GM12878 (cell line): ENCODE results near the gene SLFN13. TPM values are rescaled to one million over a fixed set of nuclear protein-coding genes. Genes with fewer than 3 reads are reported as not detected.

Experiments
- ATAC-seq: fragments of 200-7000 bp; cut with Tn5 transposase; 3 replicates; pipeline ENCODE4 v1.9.1; 2020; ENCODE audit warnings: mild to moderate bottlenecking, moderate library complexity
- BruUV-seq: library from RNA; stranded (reverse); fragments of 400-500 nt; replicated peaks from 2 replicates; lab custom pipeline; 2021; lab: Mats Ljungman, UMichigan
- CTCF ChIA-PET: fragments of 300-600 bp; sonication (Branson Sonifier 250); formaldehyde crosslinking; extraction: SDS; loops from one replicate; lab custom pipeline; 2021; ENCODE audit warnings: inconsistent platforms; lab: Yijun Ruan, JAX
- POLR2A ChIA-PET: fragments of 350-600 bp; formaldehyde crosslinking; extraction: SDS; loops from one replicate; lab custom pipeline; 2021; ENCODE audit warnings: inconsistent platforms; lab: Charles Lee
- RAD21 ChIA-PET: fragments of 300-600 bp; sonication (Branson Sonifier 250); formaldehyde crosslinking; loops from one replicate; lab custom pipeline; 2023; ENCODE audit warnings: antibody characterized with exemption; ENCODE audit not compliant: unreplicated experiment; lab: Charles Lee
- SMC1A ChIA-PET: fragments of 300-600 bp; sonication (Branson Sonifier 250); formaldehyde crosslinking; loops from one replicate; lab custom pipeline; 2023; ENCODE audit not compliant: unreplicated experiment, uncharacterized antibody; lab: Charles Lee
- DNase-seq: peaks from one replicate; pipeline ENCODE4 v3.0.0-alpha.2; 2011; ENCODE audit warnings: low read depth, low spot score
- FAIRE-seq: peaks from 3 replicates; lab custom pipeline; 2011; peaks lifted over from hg19 to GRCh38; lab: Jason Lieb, UNC
- H2AFZ ChIP-seq: 2 replicates; pipeline ENCODE4 v1.6.0; 2011; ENCODE audit warnings: low read depth, low read length, control low read depth; ENCODE audit not compliant: control insufficient read depth
- H3K27ac ChIP-seq: 2 replicates; pipeline ENCODE4 v1.5.1; 2011; ENCODE audit warnings: control low read depth; ENCODE audit not compliant: control insufficient read depth, insufficient read depth
- H3K27me3 ChIP-seq, 2 experiments: replicated peaks in 1 of 2; 2 replicates each; pipeline versions ENCODE4 v1.6.0 to v1.6.1; 2011; ENCODE audit warnings: low read length in 1 of 2; ENCODE audit not compliant: control insufficient read depth in 2 of 2, insufficient read depth in 2 of 2
- H3K36me3 ChIP-seq, 2 experiments: 2 replicates each; pipeline ENCODE4 v1.5.1; 2011; ENCODE audit warnings: low read length in 1 of 2; ENCODE audit not compliant: control insufficient read depth in 2 of 2, insufficient read depth in 2 of 2
- H3K4me1 ChIP-seq: 2 replicates; pipeline ENCODE4 v1.6.1; 2011; ENCODE audit warnings: mild to moderate bottlenecking, low read length, moderate library complexity, mixed read lengths; ENCODE audit not compliant: control insufficient read depth, insufficient read depth
- H3K4me2 ChIP-seq: 2 replicates; pipeline ENCODE4 v1.6.0; 2011; ENCODE audit warnings: control low read depth; ENCODE audit not compliant: control insufficient read depth, insufficient read depth
- H3K4me3 ChIP-seq: fragments of 200-600 bp; sonication (generic); 2 replicates; pipeline ENCODE4 v1.5.1; 2016
- H3K79me2 ChIP-seq: 2 replicates; pipeline ENCODE4 v1.6.0; 2011; ENCODE audit warnings: low read length; ENCODE audit not compliant: control insufficient read depth, insufficient read depth
- H3K9ac ChIP-seq: 2 replicates; pipeline ENCODE4 v1.8.0; 2011; ENCODE audit warnings: low read length, control low read depth, mixed read lengths; ENCODE audit not compliant: control insufficient read depth, insufficient read depth
- H3K9me3 ChIP-seq: replicated peaks from 3 replicates; pipeline ENCODE4 v1.5.1; 2011; ENCODE audit warnings: mild to moderate bottlenecking, low read length; ENCODE audit not compliant: control insufficient read depth, insufficient read depth
- H4K20me1 ChIP-seq: 2 replicates; pipeline ENCODE4 v1.6.0; 2011; ENCODE audit not compliant: control insufficient read depth, insufficient read depth
- ESRRA ChIP-seq: IDR thresholded peaks from 2 replicates; pipeline ENCODE4 v1.6.1; 2012; ENCODE audit warnings: mild to moderate bottlenecking, low read length, improper control_type of control experiment
- HDAC2 ChIP-seq: fragments of 200-600 bp; sonication (generic); IDR thresholded peaks from 2 replicates; pipeline ENCODE4 v1.6.1; 2017
- KAT2A ChIP-seq: conservative IDR thresholded peaks from 2 replicates; pipeline ENCODE4 v1.6.1; 2011; ENCODE audit warnings: low read depth, low read length; ENCODE audit not compliant: control insufficient read depth
- MEF2B ChIP-seq: fragments of 450-650 bp; IDR thresholded peaks from 2 replicates; pipeline ENCODE4 v1.6.1; 2018; ENCODE audit warnings: mild to moderate bottlenecking, moderate library complexity; ENCODE audit not compliant: partially characterized antibody, poor library complexity, severe bottlenecking
- MXI1 ChIP-seq: fragments of 150-350 bp; IDR thresholded peaks from 2 replicates; pipeline ENCODE4 v1.6.1; 2011; ENCODE audit warnings: low read depth, mild to moderate bottlenecking, inconsistent platforms, low read length, improper control_type of control experiment
- NBN ChIP-seq: fragments of 450-650 bp; IDR thresholded peaks from 2 replicates; pipeline ENCODE4 v1.6.1; 2016
- PAX5 ChIP-seq: IDR thresholded peaks from 2 replicates; pipeline ENCODE4 v1.6.1; 2011; ENCODE audit warnings: low read depth, low read length, borderline replicate concordance
- POLR2AphosphoS2 ChIP-seq: IDR thresholded peaks from 2 replicates; pipeline ENCODE4 v1.6.1; 2011; ENCODE audit warnings: low read depth, mild to moderate bottlenecking, low read length, improper control_type of control experiment, moderate library complexity
- RBBP5 ChIP-seq: fragments of 200-600 bp; sonication (generic); conservative IDR thresholded peaks from 2 replicates; pipeline ENCODE4 v1.6.1; 2016
- SIN3A ChIP-seq: IDR thresholded peaks from 2 replicates; pipeline ENCODE4 v1.6.1; 2012; ENCODE audit warnings: low read depth, low read length, improper control_type of control experiment
- STAT1 ChIP-seq: fragments of 450-650 bp; conservative IDR thresholded peaks from 2 replicates; pipeline ENCODE4 v1.6.1; 2014; ENCODE audit warnings: antibody characterized with exemption, mild to moderate bottlenecking
- ZNF384 ChIP-seq: IDR thresholded peaks from 2 replicates; pipeline ENCODE4 v1.6.1; 2012; ENCODE audit warnings: low read depth, mild to moderate bottlenecking, low read length, improper control_type of control experiment, borderline replicate concordance
- ZZZ3 ChIP-seq: IDR thresholded peaks from 2 replicates; pipeline ENCODE4 v1.6.1; 2011; ENCODE audit warnings: low read depth; ENCODE audit not compliant: control insufficient read depth, insufficient read length
- WGBS: methylation state at CpG from one replicate; pipeline ENCODE4 v1.1.6; 2016; ENCODE audit warnings: low lambda C conversion rate; ENCODE audit not compliant: insufficient replicate concordance, insufficient coverage; ENCODE audit errors: missing lambda C conversion rate; 5-methylcytosine and 5-hydroxymethylcytosine counted together
- in situ Hi-C: fragments of 300-500 bp; cut with MboI; formaldehyde crosslinking; loops from 9 replicates; pipeline ENCODE4 v1.14.3; 2018; ENCODE audit warnings: mixed read lengths
- intact Hi-C: fragments of 100-400 bp; cut with micrococcal nuclease; formaldehyde crosslinking; loops from one replicate; pipeline ENCODE4 v1.14.2; 2022; ENCODE audit not compliant: unreplicated experiment
- polyA plus RNA-seq, 11 experiments: library from polyadenylated mRNA; depleted of rRNA in 4 of 11; unstranded in 6 of 11; stranded (reverse) in 5 of 11; fragments of >200 nt; fragmentation: Nextera tagmentation in 4 of 11; fragmentation: Illumina TruSeq in 1 of 11; extraction: Ambion mirVana in 4 of 11; extraction: Trizol in 1 of 11; gene quantifications; 1 replicate in 1 of 11; 2 replicates in 10 of 11; pipeline versions ENCODE4 v1.2.1 to v1.2.3, GENCODE V29; 2011 to 2016; ENCODE audit warnings: inconsistent platforms in 2 of 11, missing spikeins in 2 of 11, low read depth in 1 of 11
- total RNA-seq, 4 experiments: library from RNA; depleted of rRNA in 3 of 4; stranded (reverse); fragments of >200 nt in 3 of 4; fragmentation: Illumina TruSeq in 1 of 4; extraction: Trizol in 1 of 4; gene quantifications; 2 replicates each; pipeline versions ENCODE4 v1.2.1 to v1.2.3, GENCODE V29; 2013 to 2021
- TF ChIP-seq, protein P1 (sequence below): IDR thresholded peaks from 2 replicates; pipeline ENCODE4 v1.6.1; 2012; ENCODE audit warnings: low read depth, low read length, improper control_type of control experiment
- TF ChIP-seq, protein P2 (sequence below): fragments of 450-650 bp; conservative IDR thresholded peaks from 2 replicates; pipeline ENCODE4 v1.6.1; 2017; ENCODE audit warnings: mild to moderate bottlenecking, moderate library complexity
- TF ChIP-seq, protein P3 (sequence below): fragments of 450-650 bp; formaldehyde crosslinking; IDR thresholded peaks from 2 replicates; pipeline ENCODE4 v1.5.0; 2022; ENCODE audit warnings: mild to moderate bottlenecking, missing genetic modification characterization

SLFN13 gene
- total and polyA plus RNA-seq, 10 of the 15 experiments (the other 5 are each of a cell fraction or from before 2014, with no cell fraction given), result 12.4 to 82.4 (median 61.9) TPM

DNA sequence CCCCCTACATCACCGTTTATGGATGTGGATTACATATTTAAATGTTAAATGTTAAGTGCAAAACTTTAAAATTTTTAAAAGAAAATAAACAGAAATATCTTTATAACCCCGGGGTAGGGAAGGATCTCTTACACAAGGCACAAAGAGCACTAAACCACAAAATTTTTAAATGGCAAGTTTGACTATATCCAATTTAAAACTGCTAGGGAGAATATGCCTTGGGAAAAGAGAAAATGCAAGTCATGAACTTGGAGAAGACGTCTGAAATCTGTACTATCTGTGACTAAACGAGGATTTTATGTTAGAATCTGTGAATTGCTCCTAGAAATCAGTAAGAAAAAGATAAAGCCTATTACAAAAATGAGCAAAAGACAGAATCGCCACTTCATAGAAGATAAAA lies 28.7 kb upstream of the SLFN13 start:
- H3K27ac ChIP-seq, result no peak overlapping the region
- no peaks in the 10 kb centered on the region; the same call in 2 of the 3 replicates for H3K9me3 ChIP-seq
- ChIA-PET RAD21 (no interaction called here), POLR2A (no interaction called here), SMC1A (interaction anchor here (1.1 kb wide), 1 partner anchor 10 kb away, joined by 4 read pairs; no protein-coding TSS in a partner anchor), CTCF (no interaction called here)
- no peak for DNase-seq
- ATAC-seq, result no peak
- no peak overlapping the region for H3K4me3 ChIP-seq
- FAIRE-seq, result no peak
- no peak overlapping the region for H2AFZ ChIP-seq
- in situ Hi-C loops, result no loop called here
- no peaks in the 10 kb centered on the region for H3K27me3 ChIP-seq
- 68% methylated on average over 5 of the region's 5 CpGs for WGBS
- H3K79me2 ChIP-seq, result no peaks in the 10 kb centered on the region
- H4K20me1 ChIP-seq, result no peaks in the 10 kb centered on the region
- H3K4me1 ChIP-seq, result no peaks in the 10 kb centered on the region
- intact Hi-C loops, result no loop called here
- BruUV-seq, result no TSS peak
- H3K4me2 ChIP-seq, result no peak overlapping the region
- no peaks in the 10 kb centered on the region; a peak in 1 of 4 replicates for H3K36me3 ChIP-seq
- H3K9ac ChIP-seq, result no peak overlapping the region
- TF ChIP-seq RBBP5, result no peak
- TF ChIP-seq SIN3A, result no peak
- TF ChIP-seq, protein P1, sequence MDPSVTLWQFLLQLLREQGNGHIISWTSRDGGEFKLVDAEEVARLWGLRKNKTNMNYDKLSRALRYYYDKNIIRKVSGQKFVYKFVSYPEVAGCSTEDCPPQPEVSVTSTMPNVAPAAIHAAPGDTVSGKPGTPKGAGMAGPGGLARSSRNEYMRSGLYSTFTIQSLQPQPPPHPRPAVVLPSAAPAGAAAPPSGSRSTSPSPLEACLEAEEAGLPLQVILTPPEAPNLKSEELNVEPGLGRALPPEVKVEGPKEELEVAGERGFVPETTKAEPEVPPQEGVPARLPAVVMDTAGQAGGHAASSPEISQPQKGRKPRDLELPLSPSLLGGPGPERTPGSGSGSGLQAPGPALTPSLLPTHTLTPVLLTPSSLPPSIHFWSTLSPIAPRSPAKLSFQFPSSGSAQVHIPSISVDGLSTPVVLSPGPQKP, result no peak
- TF ChIP-seq MXI1, result no peak
- no peak for TF ChIP-seq STAT1
- TF ChIP-seq, protein P2, sequence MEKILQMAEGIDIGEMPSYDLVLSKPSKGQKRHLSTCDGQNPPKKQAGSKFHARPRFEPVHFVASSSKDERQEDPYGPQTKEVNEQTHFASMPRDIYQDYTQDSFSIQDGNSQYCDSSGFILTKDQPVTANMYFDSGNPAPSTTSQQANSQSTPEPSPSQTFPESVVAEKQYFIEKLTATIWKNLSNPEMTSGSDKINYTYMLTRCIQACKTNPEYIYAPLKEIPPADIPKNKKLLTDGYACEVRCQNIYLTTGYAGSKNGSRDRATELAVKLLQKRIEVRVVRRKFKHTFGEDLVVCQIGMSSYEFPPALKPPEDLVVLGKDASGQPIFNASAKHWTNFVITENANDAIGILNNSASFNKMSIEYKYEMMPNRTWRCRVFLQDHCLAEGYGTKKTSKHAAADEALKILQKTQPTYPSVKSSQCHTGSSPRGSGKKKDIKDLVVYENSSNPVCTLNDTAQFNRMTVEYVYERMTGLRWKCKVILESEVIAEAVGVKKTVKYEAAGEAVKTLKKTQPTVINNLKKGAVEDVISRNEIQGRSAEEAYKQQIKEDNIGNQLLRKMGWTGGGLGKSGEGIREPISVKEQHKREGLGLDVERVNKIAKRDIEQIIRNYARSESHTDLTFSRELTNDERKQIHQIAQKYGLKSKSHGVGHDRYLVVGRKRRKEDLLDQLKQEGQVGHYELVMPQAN, result no peak
- TF ChIP-seq, protein P3, sequence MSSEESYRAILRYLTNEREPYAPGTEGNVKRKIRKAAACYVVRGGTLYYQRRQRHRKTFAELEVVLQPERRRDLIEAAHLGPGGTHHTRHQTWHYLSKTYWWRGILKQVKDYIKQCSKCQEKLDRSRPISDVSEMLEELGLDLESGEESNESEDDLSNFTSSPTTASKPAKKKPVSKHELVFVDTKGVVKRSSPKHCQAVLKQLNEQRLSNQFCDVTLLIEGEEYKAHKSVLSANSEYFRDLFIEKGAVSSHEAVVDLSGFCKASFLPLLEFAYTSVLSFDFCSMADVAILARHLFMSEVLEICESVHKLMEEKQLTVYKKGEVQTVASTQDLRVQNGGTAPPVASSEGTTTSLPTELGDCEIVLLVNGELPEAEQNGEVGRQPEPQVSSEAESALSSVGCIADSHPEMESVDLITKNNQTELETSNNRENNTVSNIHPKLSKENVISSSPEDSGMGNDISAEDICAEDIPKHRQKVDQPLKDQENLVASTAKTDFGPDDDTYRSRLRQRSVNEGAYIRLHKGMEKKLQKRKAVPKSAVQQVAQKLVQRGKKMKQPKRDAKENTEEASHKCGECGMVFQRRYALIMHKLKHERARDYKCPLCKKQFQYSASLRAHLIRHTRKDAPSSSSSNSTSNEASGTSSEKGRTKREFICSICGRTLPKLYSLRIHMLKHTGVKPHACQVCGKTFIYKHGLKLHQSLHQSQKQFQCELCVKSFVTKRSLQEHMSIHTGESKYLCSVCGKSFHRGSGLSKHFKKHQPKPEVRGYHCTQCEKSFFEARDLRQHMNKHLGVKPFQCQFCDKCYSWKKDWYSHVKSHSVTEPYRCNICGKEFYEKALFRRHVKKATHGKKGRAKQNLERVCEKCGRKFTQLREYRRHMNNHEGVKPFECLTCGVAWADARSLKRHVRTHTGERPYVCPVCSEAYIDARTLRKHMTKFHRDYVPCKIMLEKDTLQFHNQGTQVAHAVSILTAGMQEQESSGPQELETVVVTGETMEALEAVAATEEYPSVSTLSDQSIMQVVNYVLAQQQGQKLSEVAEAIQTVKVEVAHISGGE (CRISPR knock-in tag), result no peak
- TF ChIP-seq NBN, result no peak
- TF ChIP-seq KAT2A, result no peak
- TF ChIP-seq POLR2AphosphoS2, result no peak
- TF ChIP-seq ZNF384, result no peak
- no peak for TF ChIP-seq ZZZ3
- TF ChIP-seq ESRRA, result no peak
- no peak for TF ChIP-seq PAX5
- no peak for TF ChIP-seq HDAC2
- no peak for TF ChIP-seq MEF2B
